ENCODE results near the gene AKAP3. TPM values are rescaled to one million over a fixed set of nuclear protein-coding genes. Genes with fewer than 3 reads are reported as not detected.

AKAP3 gene
- total RNA-seq, 1 experiment from 2014 or later = 0.56 TPM

GRCh38 chr12:4591180-4591687, 57.6 kb downstream of the AKAP3 start:
- Histone ChIP-seq H3K4me2 (ENCODE audit: low read depth, low read length, poor library complexity, severe bottlenecking) (no peak overlapping the region), H4K20me1 (ENCODE audit: insufficient read depth, low read depth, low read length) (no peaks in the 10 kb centered on the region), H3K9me3 (ENCODE audit: low read length) (no peaks in the 10 kb centered on the region), H3K36me3 (ENCODE audit: insufficient read depth, low read length) (no peaks in the 10 kb centered on the region), H3K27ac (ENCODE audit: low read length) (no peak overlapping the region), H3K4me3 (ENCODE audit: low read length) (no peak overlapping the region), H3K9ac (ENCODE audit: low read length) (no peak overlapping the region), H2AFZ (ENCODE audit: low read length) (no peak overlapping the region), H3K79me2 (ENCODE audit: low read length) (no peaks in the 10 kb centered on the region), H3K27me3 (ENCODE audit: low read length) (no peaks in the 10 kb centered on the region), H3K9me2 (replicated peaks; ENCODE audit: insufficient read depth, low read length) (no peaks in the 10 kb centered on the region), H3K4me1 (ENCODE audit: low read length) (peaks cover 27% of the 10 kb centered on the region)
- DNase-seq = no peak

GRCh38 chr12:4589941-4590340, 58.9 kb downstream of the AKAP3 start:
- DNase-seq = no peak
- Histone ChIP-seq H3K79me2 (ENCODE audit: low read length) (no peaks in the 10 kb centered on the region), H3K9me3 (ENCODE audit: low read length) (no peaks in the 10 kb centered on the region), H2AFZ (ENCODE audit: low read length) (no peak overlapping the region), H3K4me2 (ENCODE audit: low read depth, low read length, poor library complexity, severe bottlenecking) (no peak overlapping the region), H3K4me1 (ENCODE audit: low read length) (peaks cover 27% of the 10 kb centered on the region), H3K9me2 (replicated peaks; ENCODE audit: insufficient read depth, low read length) (no peaks in the 10 kb centered on the region), H3K36me3 (ENCODE audit: insufficient read depth, low read length) (no peaks in the 10 kb centered on the region), H3K4me3 (ENCODE audit: low read length) (no peak overlapping the region), H4K20me1 (ENCODE audit: insufficient read depth, low read depth, low read length) (no peaks in the 10 kb centered on the region), H3K27me3 (ENCODE audit: low read length) (no peaks in the 10 kb centered on the region), H3K9ac (ENCODE audit: low read length) (no peak overlapping the region), H3K27ac (ENCODE audit: low read length) (no peak overlapping the region)

DNA sequence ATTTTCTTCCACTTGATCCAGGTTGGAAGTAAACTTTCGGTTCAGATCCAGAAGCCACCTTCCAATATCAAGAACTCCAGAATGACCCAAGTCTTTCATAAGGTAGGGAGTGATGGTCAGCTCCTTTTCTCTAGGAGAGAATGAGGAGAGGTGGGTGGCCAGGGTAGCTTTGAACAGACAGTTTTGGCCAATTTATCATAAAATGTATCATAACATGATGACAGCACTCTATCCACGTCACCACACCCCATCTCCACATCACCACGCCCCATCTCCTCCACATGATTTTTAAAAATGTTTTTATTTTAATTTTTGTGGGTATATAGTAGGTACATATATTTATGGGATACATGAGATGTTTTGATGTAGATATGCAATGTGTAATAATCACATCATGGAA, 59.9 kb downstream of the AKAP3 start:
- H3K36me3 ChIP-seq (ENCODE audit: insufficient read depth, low read length) = no peaks in the 10 kb centered on the region
- no peaks in the 10 kb centered on the region for H3K27me3 ChIP-seq (ENCODE audit: low read length)
- H2AFZ ChIP-seq (ENCODE audit: low read length) = no peak overlapping the region
- H3K9me3 ChIP-seq (ENCODE audit: low read length) = no peaks in the 10 kb centered on the region
- H3K4me2 ChIP-seq (ENCODE audit: low read depth, low read length, poor library complexity, severe bottlenecking) = no peak overlapping the region
- DNase-seq = no peak
- H3K9ac ChIP-seq (ENCODE audit: low read length) = no peak overlapping the region
- H3K79me2 ChIP-seq (ENCODE audit: low read length) = no peaks in the 10 kb centered on the region
- H3K9me2 ChIP-seq (replicated peaks; ENCODE audit: insufficient read depth, low read length) = no peaks in the 10 kb centered on the region
- H3K4me3 ChIP-seq (ENCODE audit: low read length) = no peak overlapping the region
- H4K20me1 ChIP-seq (ENCODE audit: insufficient read depth, low read depth, low read length) = no peaks in the 10 kb centered on the region
- H3K27ac ChIP-seq (ENCODE audit: low read length) = no peak overlapping the region
- peaks cover 37% of the 10 kb centered on the region for H3K4me1 ChIP-seq (ENCODE audit: low read length)

DNA sequence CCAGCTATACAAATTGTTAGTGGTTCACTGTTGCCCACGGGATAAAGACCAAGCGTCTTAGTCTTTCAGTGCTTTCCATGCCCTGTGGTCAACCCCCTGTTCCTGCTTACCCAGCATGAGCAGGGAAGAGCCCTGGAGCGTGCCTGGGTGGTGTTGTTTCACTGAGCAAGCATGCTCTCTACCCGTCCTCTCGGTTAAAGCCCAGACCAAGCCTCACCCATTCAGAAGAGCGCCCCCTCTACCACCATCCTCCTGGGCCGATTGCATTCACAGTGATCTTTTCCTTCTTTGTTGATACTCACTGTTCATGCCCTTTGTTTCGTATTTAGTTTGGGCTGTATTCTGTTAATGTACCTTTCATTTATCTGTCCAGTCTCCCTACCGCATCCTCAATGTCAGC, 61.7 kb downstream of the AKAP3 start:
- H3K9me3 ChIP-seq (ENCODE audit: low read length) = no peaks in the 10 kb centered on the region
- no peak overlapping the region for H3K4me3 ChIP-seq (ENCODE audit: low read length)
- no peaks in the 10 kb centered on the region for H4K20me1 ChIP-seq (ENCODE audit: insufficient read depth, low read depth, low read length)
- H3K27me3 ChIP-seq (ENCODE audit: low read length) = no peaks in the 10 kb centered on the region
- H3K9ac ChIP-seq (ENCODE audit: low read length) = no peak overlapping the region
- no peak for DNase-seq
- H3K27ac ChIP-seq (ENCODE audit: low read length) = no peak overlapping the region
- peak overlapping the region; percentile 23 for H3K4me2 ChIP-seq (ENCODE audit: low read depth, low read length, poor library complexity, severe bottlenecking)
- H3K36me3 ChIP-seq (ENCODE audit: insufficient read depth, low read length) = no peaks in the 10 kb centered on the region
- H3K79me2 ChIP-seq (ENCODE audit: low read length) = no peaks in the 10 kb centered on the region
- H3K9me2 ChIP-seq (replicated peaks; ENCODE audit: insufficient read depth, low read length) = no peaks in the 10 kb centered on the region
- H2AFZ ChIP-seq (ENCODE audit: low read length) = no peak overlapping the region
- peaks cover 39% of the 10 kb centered on the region for H3K4me1 ChIP-seq (ENCODE audit: low read length)

GRCh38 chr12:4586500-4586899, 62.4 kb downstream of the AKAP3 start:
- H3K36me3 ChIP-seq (ENCODE audit: insufficient read depth, low read length) = no peaks in the 10 kb centered on the region
- peak overlapping the region; percentile 23 for H3K4me2 ChIP-seq (ENCODE audit: low read depth, low read length, poor library complexity, severe bottlenecking)
- H4K20me1 ChIP-seq (ENCODE audit: insufficient read depth, low read depth, low read length) = no peaks in the 10 kb centered on the region
- no peak overlapping the region for H3K9ac ChIP-seq (ENCODE audit: low read length)
- H3K9me2 ChIP-seq (replicated peaks; ENCODE audit: insufficient read depth, low read length) = no peaks in the 10 kb centered on the region
- no peaks in the 10 kb centered on the region for H3K9me3 ChIP-seq (ENCODE audit: low read length)
- no peak for DNase-seq
- H3K27ac ChIP-seq (ENCODE audit: low read length) = no peak overlapping the region
- peaks cover 42% of the 10 kb centered on the region for H3K4me1 ChIP-seq (ENCODE audit: low read length)
- H2AFZ ChIP-seq (ENCODE audit: low read length) = no peak overlapping the region
- H3K27me3 ChIP-seq (ENCODE audit: low read length) = no peaks in the 10 kb centered on the region
- no peaks in the 10 kb centered on the region for H3K79me2 ChIP-seq (ENCODE audit: low read length)
- no peak overlapping the region for H3K4me3 ChIP-seq (ENCODE audit: low read length)

DNA sequence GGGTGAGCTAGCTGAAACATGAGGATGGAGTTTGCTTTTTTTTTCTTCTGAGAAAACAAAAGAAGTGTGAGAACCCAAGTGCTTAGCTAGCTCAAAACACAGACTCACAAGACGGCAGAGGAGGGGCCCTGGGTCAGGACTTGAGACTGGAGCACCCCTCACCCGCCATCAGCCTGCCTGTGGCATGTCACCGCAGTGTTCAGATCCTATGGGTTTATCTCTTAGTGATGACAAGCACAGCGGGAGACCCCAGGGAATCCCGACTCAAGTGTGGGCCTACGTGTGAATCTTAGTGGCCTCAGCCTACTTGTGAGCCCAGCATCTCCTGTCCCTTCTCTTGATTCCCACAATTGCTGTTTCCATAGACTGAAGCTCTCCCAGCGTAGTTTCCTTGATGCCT, 64.0 kb downstream of the AKAP3 start:
- Histone ChIP-seq H3K9me3 (ENCODE audit: low read length) (no peaks in the 10 kb centered on the region), H3K9me2 (replicated peaks; ENCODE audit: insufficient read depth, low read length) (no peaks in the 10 kb centered on the region), H4K20me1 (ENCODE audit: insufficient read depth, low read depth, low read length) (no peaks in the 10 kb centered on the region), H3K9ac (ENCODE audit: low read length) (no peak overlapping the region), H3K4me2 (ENCODE audit: low read depth, low read length, poor library complexity, severe bottlenecking) (no peak overlapping the region), H3K27me3 (ENCODE audit: low read length) (no peaks in the 10 kb centered on the region), H3K4me1 (ENCODE audit: low read length) (peaks cover 55% of the 10 kb centered on the region), H3K27ac (ENCODE audit: low read length) (no peak overlapping the region), H3K79me2 (ENCODE audit: low read length) (no peaks in the 10 kb centered on the region), H3K4me3 (ENCODE audit: low read length) (no peak overlapping the region), H2AFZ (ENCODE audit: low read length) (no peak overlapping the region), H3K36me3 (ENCODE audit: insufficient read depth, low read length) (no peaks in the 10 kb centered on the region)
- no peak for DNase-seq

GRCh38 chr12:4584281-4584680, 64.6 kb downstream of the AKAP3 start:
- H3K79me2 ChIP-seq (ENCODE audit: low read length) = no peaks in the 10 kb centered on the region
- H3K9me3 ChIP-seq (ENCODE audit: low read length) = no peaks in the 10 kb centered on the region
- no peaks in the 10 kb centered on the region for H3K9me2 ChIP-seq (replicated peaks; ENCODE audit: insufficient read depth, low read length)
- no peaks in the 10 kb centered on the region for H3K27me3 ChIP-seq (ENCODE audit: low read length)
- H3K4me2 ChIP-seq (ENCODE audit: low read depth, low read length, poor library complexity, severe bottlenecking) = peak overlapping the region; percentile 70
- H3K27ac ChIP-seq (ENCODE audit: low read length) = no peak overlapping the region
- H3K4me3 ChIP-seq (ENCODE audit: low read length) = peak overlapping the region; percentile 48
- H4K20me1 ChIP-seq (ENCODE audit: insufficient read depth, low read depth, low read length) = no peaks in the 10 kb centered on the region
- H3K36me3 ChIP-seq (ENCODE audit: insufficient read depth, low read length) = no peaks in the 10 kb centered on the region
- H3K4me1 ChIP-seq (ENCODE audit: low read length) = peaks cover 61% of the 10 kb centered on the region
- peak; percentile 64 for DNase-seq
- no peak overlapping the region for H2AFZ ChIP-seq (ENCODE audit: low read length)
- no peak overlapping the region for H3K9ac ChIP-seq (ENCODE audit: low read length)

- Histone ChIP-seq H3K9ac (ENCODE audit: low read length) (peak overlapping the region; percentile 51), H2AFZ (ENCODE audit: low read length) (no peak overlapping the region)
Observed at GRCh38 chr12:4580281-4580688, 68.6 kb downstream of the AKAP3 start.

More at GRCh38 chr12:4580281-4580688, 68.6 kb downstream of the AKAP3 start:
- peak; percentile 92 for DNase-seq
- H3K9me3 ChIP-seq (ENCODE audit: low read length) = no peaks in the 10 kb centered on the region
- peak overlapping the region; percentile 84 for H3K27ac ChIP-seq (ENCODE audit: low read length)
- peaks cover 59% of the 10 kb centered on the region for H3K4me1 ChIP-seq (ENCODE audit: low read length)
- H3K4me3 ChIP-seq (ENCODE audit: low read length) = peak overlapping the region; percentile 60
- no peaks in the 10 kb centered on the region for H4K20me1 ChIP-seq (ENCODE audit: insufficient read depth, low read depth, low read length)
- peak overlapping the region; percentile 85 for H3K4me2 ChIP-seq (ENCODE audit: low read depth, low read length, poor library complexity, severe bottlenecking)
- no peaks in the 10 kb centered on the region for H3K79me2 ChIP-seq (ENCODE audit: low read length)
- H3K36me3 ChIP-seq (ENCODE audit: insufficient read depth, low read length) = no peaks in the 10 kb centered on the region
- no peaks in the 10 kb centered on the region for H3K27me3 ChIP-seq (ENCODE audit: low read length)
- H3K9me2 ChIP-seq (replicated peaks; ENCODE audit: insufficient read depth, low read length) = no peaks in the 10 kb centered on the region

All from Karpas-422 (cell line).